ENCODE data around the gene CLN5. TPM values are rescaled to one million over a fixed set of nuclear protein-coding genes. Genes with fewer than 3 reads are reported as not detected.

CLN5 gene
- 10 to 100 TPM; 28.8 to 47.3 (median 35.1) TPM for total RNA-seq

- Histone ChIP-seq H3K4me3 (peak within 1 kb of the TSS; percentile 76 to 89 (median 78)), H3K27ac (peak within 1 kb of the TSS; percentile 93 to 98 (median 96)), H3K4me1 (peaks cover 0 to 30% (median 0%) of the 10 kb centered on the region in 4 donors), H3K9me3 (no peaks in the 10 kb centered on the region), H3K27me3 (no peaks in the 10 kb centered on the region), H3K36me3 (peaks cover 0 to 21% (median 0%) of the 10 kb centered on the region in 3 donors)
- TF ChIP-seq, protein P1, sequence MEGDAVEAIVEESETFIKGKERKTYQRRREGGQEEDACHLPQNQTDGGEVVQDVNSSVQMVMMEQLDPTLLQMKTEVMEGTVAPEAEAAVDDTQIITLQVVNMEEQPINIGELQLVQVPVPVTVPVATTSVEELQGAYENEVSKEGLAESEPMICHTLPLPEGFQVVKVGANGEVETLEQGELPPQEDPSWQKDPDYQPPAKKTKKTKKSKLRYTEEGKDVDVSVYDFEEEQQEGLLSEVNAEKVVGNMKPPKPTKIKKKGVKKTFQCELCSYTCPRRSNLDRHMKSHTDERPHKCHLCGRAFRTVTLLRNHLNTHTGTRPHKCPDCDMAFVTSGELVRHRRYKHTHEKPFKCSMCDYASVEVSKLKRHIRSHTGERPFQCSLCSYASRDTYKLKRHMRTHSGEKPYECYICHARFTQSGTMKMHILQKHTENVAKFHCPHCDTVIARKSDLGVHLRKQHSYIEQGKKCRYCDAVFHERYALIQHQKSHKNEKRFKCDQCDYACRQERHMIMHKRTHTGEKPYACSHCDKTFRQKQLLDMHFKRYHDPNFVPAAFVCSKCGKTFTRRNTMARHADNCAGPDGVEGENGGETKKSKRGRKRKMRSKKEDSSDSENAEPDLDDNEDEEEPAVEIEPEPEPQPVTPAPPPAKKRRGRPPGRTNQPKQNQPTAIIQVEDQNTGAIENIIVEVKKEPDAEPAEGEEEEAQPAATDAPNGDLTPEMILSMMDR (IDR thresholded peaks at IDR 0.05): peak in 3 of 5 experiments; percentile 21 to 67 (median 66)
- TF ChIP-seq EP300 (IDR thresholded peaks at IDR 0.05): peak; percentile 70 to 99
- peak; percentile 97 for TF ChIP-seq POLR2A (IDR thresholded peaks at IDR 0.05)
- DNase-seq (ENCODE audit: low spot score in 2 of 2): peak; percentile 80 to 86
- WGBS, 2 donors: 0% methylated on average over 11 to 72 of the region's 73 CpGs
These were observed at the start of gene CLN5 for GRCh38 chr13:76991796-76992547. Gene CLN5 (plus strand): TSS chr13:76992081. CDS start chr13:76992099, 18 bp downstream.

- Histone ChIP-seq H3K27ac (no peak overlapping the region), H3K4me3 (no peak overlapping the region), H3K9me3 (peaks cover 0 to 9% (median 0%) of the 10 kb centered on the region in 4 donors), H3K27me3 (no peaks in the 10 kb centered on the region), H3K36me3 (no peaks in the 10 kb centered on the region), H3K4me1 (peaks cover 0 to 6% (median 2%) of the 10 kb centered on the region in 4 donors)
- WGBS, 2 donors: 91 to 93% methylated on average over 4 of the region's 4 CpGs
- TF ChIP-seq, protein P1 (IDR thresholded peaks at IDR 0.05): no peak
- TF ChIP-seq POLR2A (IDR thresholded peaks at IDR 0.05) (no peak), EP300 (IDR thresholded peaks at IDR 0.05) (no peak)
- DNase-seq (ENCODE audit: low spot score in 2 of 2): no peak
These were observed 49.5 kb upstream of the CLN5 start for GRCh38 chr13:76942363-76942762.

GRCh38 chr13:76943646-76944045 lies 48.2 kb upstream of the CLN5 start:
- peaks cover 0 to 6% (median 2%) of the 10 kb centered on the region in 4 donors for H3K4me1 ChIP-seq
- TF ChIP-seq POLR2A (IDR thresholded peaks at IDR 0.05): no peak
- TF ChIP-seq EP300 (IDR thresholded peaks at IDR 0.05): no peak
- TF ChIP-seq, protein P1 (IDR thresholded peaks at IDR 0.05): no peak
- peaks cover 0 to 10% (median 0%) of the 10 kb centered on the region in 4 donors for H3K9me3 ChIP-seq
- H3K4me3 ChIP-seq: no peak overlapping the region
- DNase-seq (ENCODE audit: low spot score in 2 of 2): no peak
- H3K36me3 ChIP-seq: no peaks in the 10 kb centered on the region
- no peaks in the 10 kb centered on the region for H3K27me3 ChIP-seq
- 72 to 82% methylated on average over 2 of the region's 2 CpGs for WGBS, 2 donors
- H3K27ac ChIP-seq: no peak overlapping the region

GRCh38 chr13:76944456-76944855 lies 47.4 kb upstream of the CLN5 start:
- TF ChIP-seq, protein P1 (IDR thresholded peaks at IDR 0.05): no peak
- TF ChIP-seq EP300 (IDR thresholded peaks at IDR 0.05) (no peak), POLR2A (IDR thresholded peaks at IDR 0.05) (no peak)
- H3K4me3 ChIP-seq: no peak overlapping the region
- no peaks in the 10 kb centered on the region for H3K36me3 ChIP-seq
- peaks cover 0 to 10% (median 0%) of the 10 kb centered on the region in 4 donors for H3K9me3 ChIP-seq
- DNase-seq (ENCODE audit: low spot score in 2 of 2): peak in 1 of 2 donors; percentile 29
- 49 to 52% methylated on average over 4 of the region's 4 CpGs for WGBS, 2 donors
- peaks cover 0 to 6% (median 2%) of the 10 kb centered on the region in 4 donors for H3K4me1 ChIP-seq
- no peaks in the 10 kb centered on the region for H3K27me3 ChIP-seq
- H3K27ac ChIP-seq: peak overlapping the region in 1 of 4 donors; percentile 40

- H3K27ac ChIP-seq: no peak within 1 kb of the TSS
- TF ChIP-seq, protein P1 (IDR thresholded peaks at IDR 0.05): no peak
- TF ChIP-seq POLR2A (IDR thresholded peaks at IDR 0.05) (no peak), EP300 (IDR thresholded peaks at IDR 0.05) (no peak)
- no peak for DNase-seq (ENCODE audit: low spot score in 2 of 2)
- peaks cover 0 to 6% (median 2%) of the 10 kb centered on the region in 4 donors for H3K4me1 ChIP-seq
- H3K27me3 ChIP-seq: no peaks in the 10 kb centered on the region
- no peak within 1 kb of the TSS for H3K4me3 ChIP-seq
- H3K9me3 ChIP-seq: peaks cover 0 to 10% (median 0%) of the 10 kb centered on the region in 4 donors
- 88 to 90% methylated on average over 2 of the region's 2 CpGs for WGBS, 2 donors
- no peaks in the 10 kb centered on the region for H3K36me3 ChIP-seq
These were observed 43.7 kb upstream of the CLN5 start, which contains the start of gene ACOD1 for GRCh38 chr13:76948149-76948548. Gene ACOD1 (plus strand): TSS chr13:76948511. CDS start chr13:76948559, 48 bp downstream.

Measured in tibial nerve (tissue), 4 donors.